ENCODE measurements around the gene MRPL54.

Gene MRPL54

DNA sequence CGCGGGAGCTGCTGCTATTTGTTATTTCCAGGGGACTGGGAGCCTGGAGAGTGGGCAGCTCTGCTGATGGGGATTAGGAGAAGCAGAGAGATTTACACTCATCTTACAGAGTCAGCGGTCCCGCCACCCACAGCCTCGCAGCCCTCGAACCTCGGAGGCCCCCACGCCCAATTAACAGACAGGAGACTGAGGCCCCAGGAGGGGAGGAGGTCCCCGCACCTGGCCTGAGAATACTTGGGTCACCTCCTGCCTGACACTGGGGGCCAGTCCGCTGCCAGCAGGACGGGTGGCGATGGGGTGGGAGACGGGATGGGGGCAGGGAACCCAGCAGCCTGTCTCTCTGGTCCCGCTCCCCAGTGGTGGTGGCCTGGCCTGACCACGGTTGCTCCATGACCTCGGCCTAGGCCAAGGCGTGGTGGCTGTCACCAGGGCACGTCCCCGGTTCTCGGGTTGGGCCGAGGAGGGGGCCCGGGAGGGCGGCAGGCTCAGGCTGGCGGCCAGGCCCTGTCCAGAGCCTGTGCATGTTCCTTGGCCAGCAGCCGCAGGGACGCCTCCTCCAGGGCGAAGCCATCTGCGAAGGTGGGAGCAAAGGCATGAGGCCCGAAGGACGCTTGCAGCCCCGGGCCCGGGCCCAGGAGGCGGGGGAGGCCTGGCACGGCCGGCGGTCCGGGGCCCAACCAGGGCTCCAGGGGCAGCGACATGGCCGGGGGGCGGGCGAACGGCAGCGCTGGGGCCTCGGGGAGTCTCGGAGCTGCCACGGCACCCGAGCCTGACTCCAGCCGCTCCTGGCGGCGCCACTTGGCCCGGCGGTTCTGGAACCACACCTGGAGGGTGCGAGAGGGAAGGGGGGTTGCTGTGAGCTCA, 7.9 kb downstream of the MRPL54 start:
- Histone ChIP-seq H3K27ac (no peak overlapping the region; a peak in 1 of 22 replicates), H3K9me3 (replicated peaks in 1 of 11) (no peaks in the 10 kb centered on the region), H3K4me3 (no peak overlapping the region), H3K36me3 (peaks cover 16 to 47% (median 38%) of the 10 kb centered on the region in 11 experiments), H3K9ac (no peak overlapping the region), H3K27me3 (no peaks in the 10 kb centered on the region), H3K4me2 (no peak overlapping the region), H4K20me1 (peaks cover 0 to 28% (median 0%) of the 10 kb centered on the region in 11 experiments; a peak in 1 of 22 replicates), H3K4me1 (peaks cover 0 to 29% (median 9%) of the 10 kb centered on the region in 10 experiments; a peak in 11 of 20 replicates)
- no peak for TF ChIP-seq Cebpa-rat (IDR thresholded peaks at IDR 0.05)

DNA sequence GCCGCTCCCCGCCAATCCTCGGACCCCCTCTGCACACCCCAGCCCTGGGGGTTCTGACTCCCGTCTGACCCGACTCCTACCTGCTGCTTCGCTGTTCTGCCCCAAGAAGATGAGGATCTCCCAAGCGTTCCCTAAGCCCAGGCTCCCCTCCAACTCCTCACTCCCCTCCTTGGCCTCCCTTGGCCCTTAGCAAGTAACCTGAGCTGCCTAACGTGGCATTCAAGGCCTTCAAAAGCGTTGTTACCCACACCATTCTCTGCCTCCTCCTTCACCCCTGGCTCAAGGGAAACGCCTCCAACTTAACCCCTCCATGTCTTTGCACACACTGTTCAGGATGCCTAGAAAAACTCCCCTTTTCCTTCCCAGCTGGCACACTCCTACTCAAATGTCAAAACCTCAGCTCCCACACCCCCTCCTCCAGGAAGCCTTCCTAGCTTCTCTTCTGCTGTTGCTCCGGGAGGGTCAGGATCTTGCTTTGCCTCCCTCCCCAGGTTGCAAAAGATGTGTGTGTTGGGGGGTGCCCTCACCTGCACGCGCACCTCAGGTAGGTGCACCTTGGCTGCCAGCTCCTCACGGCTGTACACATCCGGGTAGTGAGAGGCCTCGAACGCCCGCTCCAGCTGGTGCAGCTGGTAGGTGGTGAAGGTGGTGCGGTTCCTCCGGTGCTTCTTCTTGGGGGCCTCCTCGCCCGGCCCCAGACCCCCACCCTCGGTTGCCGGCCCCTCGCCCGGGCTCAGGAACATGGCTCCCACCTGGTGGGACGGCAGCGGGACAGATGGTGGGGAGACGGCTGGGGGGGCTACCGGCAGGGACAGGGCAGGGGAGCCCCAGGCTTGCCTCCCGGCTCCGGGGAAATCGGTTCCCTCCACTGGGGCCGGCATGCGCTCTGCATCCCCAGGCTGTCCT, 8.8 kb downstream of the MRPL54 start:
- Histone ChIP-seq H4K20me1 (peaks cover 0 to 28% (median 0%) of the 10 kb centered on the region in 11 experiments; a peak in 1 of 22 replicates), H3K36me3 (peaks cover 15 to 39% (median 31%) of the 10 kb centered on the region in 11 experiments), H3K9ac (no peak overlapping the region), H3K9me3 (replicated peaks in 1 of 11) (no peaks in the 10 kb centered on the region), H3K27me3 (no peaks in the 10 kb centered on the region), H3K4me3 (no peak overlapping the region), H3K4me1 (peaks cover 0 to 22% (median 6%) of the 10 kb centered on the region in 10 experiments; a peak in 11 of 20 replicates), H3K4me2 (no peak overlapping the region), H3K27ac (no peak overlapping the region)
- TF ChIP-seq Cebpa-rat (IDR thresholded peaks at IDR 0.05): no peak

DNA sequence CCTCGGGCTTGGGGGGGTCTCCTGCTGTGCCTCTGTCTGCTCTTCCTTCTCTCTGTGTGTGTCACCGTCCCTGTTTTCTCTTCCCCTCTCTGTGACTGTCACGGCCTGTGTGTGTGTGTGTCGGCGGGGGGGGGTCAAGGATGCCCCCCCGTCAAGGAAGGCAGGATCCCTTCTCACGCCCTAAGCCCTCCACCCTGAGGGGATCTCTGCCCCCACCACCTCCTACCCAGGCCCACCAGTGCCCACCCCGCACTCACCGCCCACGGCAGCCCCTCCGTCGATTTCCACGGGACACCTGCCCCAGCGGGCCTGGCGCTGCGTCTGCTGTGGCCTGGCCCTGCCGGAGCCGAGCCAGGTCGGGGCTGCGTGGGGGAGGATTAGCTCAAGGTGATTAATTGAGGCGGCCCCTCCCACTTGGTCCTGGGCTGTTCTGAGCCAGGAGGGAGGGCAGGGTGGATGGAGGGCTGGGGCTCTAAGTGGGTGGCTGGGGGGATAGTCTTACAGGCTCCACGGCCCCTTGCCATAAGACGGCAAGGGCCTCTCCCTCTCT, 9.5 kb downstream of the MRPL54 start, which contains the start of gene RAX2:
Gene RAX2 (minus strand): TSS at position 323 of the 550 bp plus-strand sequence. CDS start 486 bp downstream, outside the sequence.
- Histone ChIP-seq H3K27ac (no peak within 1 kb of the TSS), H3K27me3 (no peaks in the 10 kb centered on the region), H3K9ac (no peak within 1 kb of the TSS), H3K4me2 (no peak within 1 kb of the TSS), H4K20me1 (peaks cover 0 to 28% (median 0%) of the 10 kb centered on the region in 11 experiments; a peak in 1 of 22 replicates), H3K4me1 (peaks cover 0 to 14% (median 0%) of the 10 kb centered on the region in 10 experiments; a peak in 5 of 20 replicates), H3K4me3 (no peak within 1 kb of the TSS), H3K9me3 (replicated peaks in 1 of 11) (peaks cover 0 to under 1% (median 0%) of the 10 kb centered on the region in 11 experiments; a peak in 1 of 22 replicates), H3K36me3 (peaks cover 11 to 32% (median 25%) of the 10 kb centered on the region in 11 experiments; a peak in 21 of 22 replicates)
- no peak for TF ChIP-seq Cebpa-rat (IDR thresholded peaks at IDR 0.05)

DNA sequence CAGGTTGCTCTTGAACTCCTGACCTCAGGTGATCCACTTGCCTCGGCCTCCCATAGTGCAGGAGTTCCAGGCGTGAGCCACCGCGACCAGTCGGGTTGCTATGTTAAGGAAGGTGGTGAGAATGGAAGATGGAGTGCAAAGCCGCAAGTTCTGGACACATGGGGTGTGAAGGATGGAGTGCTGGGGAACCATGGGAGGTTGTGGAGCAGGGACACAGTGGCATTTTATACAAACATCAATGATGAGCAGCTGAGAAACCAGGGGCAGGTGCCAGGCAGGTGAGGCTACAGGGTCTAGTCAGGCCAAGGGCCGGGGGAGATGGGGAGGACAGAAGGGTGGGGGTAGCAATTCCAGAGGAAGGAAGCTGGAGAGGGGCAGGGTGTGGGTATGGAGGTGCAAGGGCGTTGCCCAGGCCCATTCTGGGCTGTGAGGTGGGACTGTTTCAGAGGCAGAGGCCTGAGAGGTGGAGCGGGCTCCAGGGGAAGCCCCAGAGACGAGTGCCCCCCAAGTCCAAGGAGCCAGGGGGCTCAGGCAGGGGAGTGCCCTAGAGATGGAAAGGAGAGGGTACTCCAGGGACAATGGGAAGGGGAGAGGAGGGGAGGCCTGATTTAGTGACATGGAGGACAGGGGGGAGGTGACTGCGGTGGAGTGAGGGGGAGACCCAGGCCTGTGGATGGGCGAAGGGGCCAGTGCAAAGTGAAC, 11.5 kb downstream of the MRPL54 start:
- H3K4me2 ChIP-seq: no peak overlapping the region
- no peaks in the 10 kb centered on the region for H3K4me1 ChIP-seq
- no peak overlapping the region for H3K4me3 ChIP-seq
- H4K20me1 ChIP-seq: peaks cover 0 to 17% (median 0%) of the 10 kb centered on the region in 11 experiments; a peak in 1 of 22 replicates
- peaks cover 0 to 21% (median 6%) of the 10 kb centered on the region in 11 experiments; a peak in 7 of 22 replicates for H3K9me3 ChIP-seq (replicated peaks in 1 of 11)
- no peak overlapping the region for H3K9ac ChIP-seq
- no peaks in the 10 kb centered on the region for H3K27me3 ChIP-seq
- no peak overlapping the region for H3K27ac ChIP-seq
- H3K36me3 ChIP-seq: peaks cover 0 to 13% (median 8%) of the 10 kb centered on the region in 11 experiments; a peak in 9 of 22 replicates
- no peak for TF ChIP-seq Cebpa-rat (IDR thresholded peaks at IDR 0.05)

- Histone ChIP-seq H3K9ac (no peak overlapping the region), H3K4me3 (no peak overlapping the region), H3K9me3 (replicated peaks in 1 of 11) (peaks cover 0 to 25% (median 6%) of the 10 kb centered on the region in 11 experiments; a peak in 7 of 22 replicates), H3K4me1 (no peaks in the 10 kb centered on the region), H3K4me2 (no peak overlapping the region), H3K27me3 (no peaks in the 10 kb centered on the region), H3K36me3 (peaks cover 0 to 6% (median 3%) of the 10 kb centered on the region in 11 experiments; a peak in 8 of 22 replicates), H3K27ac (no peak overlapping the region), H4K20me1 (peaks cover 0 to 9% (median 0%) of the 10 kb centered on the region in 11 experiments; a peak in 1 of 22 replicates)
- TF ChIP-seq Cebpa-rat (IDR thresholded peaks at IDR 0.05): no peak
Observed at GRCh38 chr19:3774621-3775373, 12.3 kb downstream of the MRPL54 start.

GRCh38 chr19:3775374-3775711, 12.9 kb downstream of the MRPL54 start:
- no peak for TF ChIP-seq Cebpa-rat (IDR thresholded peaks at IDR 0.05)
- H3K36me3 ChIP-seq: peaks cover 0 to 2% (median 0%) of the 10 kb centered on the region in 11 experiments; a peak in 3 of 22 replicates
- H3K9me3 ChIP-seq (replicated peaks in 1 of 11): peaks cover 0 to 30% (median 6%) of the 10 kb centered on the region in 11 experiments; a peak in 7 of 22 replicates
- H4K20me1 ChIP-seq: peaks cover 0 to 4% (median 0%) of the 10 kb centered on the region in 11 experiments; a peak in 1 of 22 replicates
- no peak overlapping the region for H3K9ac ChIP-seq
- H3K27ac ChIP-seq: no peak overlapping the region
- H3K4me2 ChIP-seq: no peak overlapping the region
- H3K4me1 ChIP-seq: no peaks in the 10 kb centered on the region
- no peaks in the 10 kb centered on the region for H3K27me3 ChIP-seq
- H3K4me3 ChIP-seq: no peak overlapping the region

GRCh38 chr19:3775831-3776230, 13.3 kb downstream of the MRPL54 start:
- Histone ChIP-seq H3K36me3 (no peaks in the 10 kb centered on the region), H3K4me2 (no peak overlapping the region), H3K27ac (no peak overlapping the region), H3K4me1 (no peaks in the 10 kb centered on the region), H3K4me3 (no peak overlapping the region), H4K20me1 (no peaks in the 10 kb centered on the region), H3K27me3 (no peaks in the 10 kb centered on the region), H3K9me3 (replicated peaks in 1 of 11) (peaks cover 3 to 33% (median 9%) of the 10 kb centered on the region in 11 experiments), H3K9ac (no peak overlapping the region)
- no peak for TF ChIP-seq Cebpa-rat (IDR thresholded peaks at IDR 0.05)

Data from BLaER1 treated with 17β-estradiol and CSF1 and Interleukin-3, amounts not matched to agents 10 nM and 100 nM (cell line).